Pancreas (tissue), 10 donors: ENCODE data around the gene PPP1R26. TPM values are rescaled to one million over a fixed set of nuclear protein-coding genes. Genes with fewer than 3 reads are reported as not detected.
"Not testable (repeated sequence)": the region's sequence is repeated elsewhere in the genome, so short reads cannot be mapped to it uniquely, and the experiment has no call there.

Source experiments
- ATAC-seq, 4 donors: fragments of 200-7000 bp; cut with Tn5 transposase; one replicate each; pipeline versions ENCODE4 v1.8.0 to v1.9.1; 2020; ENCODE audit warnings: mild to moderate bottlenecking in 4 of 4, moderate library complexity in 4 of 4
- DNase-seq, 6 donors: peaks; one replicate each; pipeline ENCODE4 v3.0.0-alpha.2; 2020
- FAIRE-seq: peaks from 2 replicates; lab custom pipeline; 2012; peaks lifted over from hg19 to GRCh38; lab: Jason Lieb, UNC
- H3K27ac ChIP-seq, 4 donors: fragments of 200-600 bp; sonication (generic); 1 replicate in 3 of 4; 2 replicates in 1 of 4; pipeline versions ENCODE4 v1.5.0 to v1.8.0; 2020
- H3K27me3 ChIP-seq, 4 donors: fragments of 200-600 bp; one replicate each; pipeline ENCODE4 v1.8.0; 2021
- H3K36me3 ChIP-seq, 3 donors: fragments of 200-600 bp; sonication (generic) in 1 of 3; one replicate each; pipeline versions ENCODE4 v1.5.0 to v1.8.0; 2020 to 2021
- H3K4me1 ChIP-seq, 3 donors: fragments of 200-600 bp; one replicate each; pipeline ENCODE4 v1.8.0; 2021
- H3K4me3 ChIP-seq, 4 donors: fragments of 200-600 bp; sonication (generic) in 2 of 4; one replicate each; pipeline versions ENCODE4 v1.5.0 to v1.8.0; 2020 to 2021
- H3K9me3 ChIP-seq, 4 donors: fragments of 200-600 bp; one replicate each; pipeline ENCODE4 v1.8.0; 2021
- CTCF ChIP-seq, 4 donors: fragments of 200-600 bp; sonication (generic) in 3 of 4; IDR thresholded peaks; one replicate each; pipeline versions ENCODE4 v1.5.0 to v1.8.0; 2021; ENCODE audit warnings: antibody characterized with exemption in 4 of 4
- WGBS, 2 donors: extraction: QIAGEN DNeasy Blood & Tissue Kit; methylation state at CpG; one replicate each; pipeline ENCODE4 v1.1.7; 2013; 5-methylcytosine and 5-hydroxymethylcytosine counted together
- intact Hi-C, 3 donors: fragments of 100-400 bp; cut with DNase I; formaldehyde crosslinking; loops; one replicate each; pipeline versions ENCODE4 v1.11.1 to v1.14.2; 2022
- polyA plus RNA-seq, 2 donors: library from polyadenylated mRNA; stranded (reverse); fragments of 200-250 nt; gene quantifications; one replicate each; pipeline ENCODE4 v1.2.3, GENCODE V29; 2013
- total RNA-seq, 6 donors: library from RNA; stranded (reverse); fragmentation: NEBNext Ultra II Directional in 4 of 6; extraction: Animal tissue kit (Norgen Biotek cat#: 25700) in 4 of 6; gene quantifications; one replicate each; pipeline versions ENCODE4 v1.2.1 to v1.2.4, GENCODE V29; 2021 to 2023
- donor health status: healthy with polysubstance abuse.
- donor health status: DM: no; HTN: no; CAD: no; lungs with moderate emphysema.
- donor health status: DM: no; HTN: no; CAD: no.
- donor health status: control.
- donor health status: control.
- donor health status: Bipolar disorder and iron deficiency.
- donor health status: DM: yes; HTN: yes; CAD: no.
- donor health status: DM: no; HTN: no; CAD: no.
- donor health status: DM: no; HTN: no; CAD: no.
- donor health status: DM: yes; HTN: yes; CAD: no.

PPP1R26 gene
- total and polyA plus RNA-seq, 8 donors = 9.4 to 20.0 (median 12.4) TPM

GRCh38 chr9:135447126-135447525 lies 32.5 kb upstream of the PPP1R26 start:
- DNase-seq (no peak), ATAC-seq (no peak), FAIRE-seq (no peak)
- Histone ChIP-seq H3K27me3 (no peaks in the 10 kb centered on the region), H3K4me3 (no peak overlapping the region), H3K36me3 (no peaks in the 10 kb centered on the region), H3K4me1 (no peaks in the 10 kb centered on the region), H3K9me3 (no peaks in the 10 kb centered on the region), H3K27ac (no peak overlapping the region)
- intact Hi-C loops = no loop called here
- 54 to 58% methylated on average over 12 of the region's 12 CpGs for WGBS, 2 donors
- TF ChIP-seq CTCF (IDR thresholded peaks at IDR 0.05) = no peak

GRCh38 chr9:135448663-135449100 lies 30.9 kb upstream of the PPP1R26 start:
- H3K27ac ChIP-seq = no peak overlapping the region
- no peaks in the 10 kb centered on the region for H3K36me3 ChIP-seq
- H3K4me3 ChIP-seq = no peak overlapping the region
- no peaks in the 10 kb centered on the region for H3K9me3 ChIP-seq
- TF ChIP-seq CTCF (IDR thresholded peaks at IDR 0.05) = no peak
- ATAC-seq (no peak), FAIRE-seq (no peak), DNase-seq (no peak)
- WGBS, 2 donors = 39 to 51% methylated on average over 11 of the region's 11 CpGs
- intact Hi-C loops = no loop called here
- H3K27me3 ChIP-seq = no peaks in the 10 kb centered on the region
- H3K4me1 ChIP-seq = no peaks in the 10 kb centered on the region

GRCh38 chr9:135449532-135449931 lies 30.1 kb upstream of the PPP1R26 start:
- H3K36me3 ChIP-seq, H3K27ac ChIP-seq, ATAC-seq, DNase-seq, H3K4me1 ChIP-seq, H3K4me3 ChIP-seq, H3K27me3 ChIP-seq, FAIRE-seq, H3K9me3 ChIP-seq, intact Hi-C loops: not testable (repeated sequence)
- 65 to 75% methylated on average over 11 of the region's 11 CpGs for WGBS, 2 donors

- Histone ChIP-seq H3K4me3 (no peak overlapping the region), H3K4me1 (no peaks in the 10 kb centered on the region), H3K27ac (no peak overlapping the region), H3K27me3 (no peaks in the 10 kb centered on the region), H3K36me3 (no peaks in the 10 kb centered on the region), H3K9me3 (no peaks in the 10 kb centered on the region)
- no peak for TF ChIP-seq CTCF (IDR thresholded peaks at IDR 0.05)
- FAIRE-seq = no peak
- intact Hi-C loops = no loop called here
- 77 to 89% methylated on average over 10 of the region's 10 CpGs for WGBS, 2 donors
- no peak for ATAC-seq
- no peak for DNase-seq
Observed at GRCh38 chr9:135450956-135451355, 28.6 kb upstream of the PPP1R26 start.

- H3K4me1 ChIP-seq, ATAC-seq, H3K27me3 ChIP-seq, H3K36me3 ChIP-seq, H3K27ac ChIP-seq, FAIRE-seq, H3K4me3 ChIP-seq, intact Hi-C loops, DNase-seq, H3K9me3 ChIP-seq: not testable (repeated sequence)
- 71 to 80% methylated on average over 6 to 7 of the region's 7 CpGs for WGBS, 2 donors
Observed at GRCh38 chr9:135451909-135452308, 27.7 kb upstream of the PPP1R26 start.

GRCh38 chr9:135454737-135455136 lies 24.8 kb upstream of the PPP1R26 start:
- H3K4me1 ChIP-seq = no peaks in the 10 kb centered on the region
- H3K27me3 ChIP-seq = no peaks in the 10 kb centered on the region
- 74 to 83% methylated on average over 5 of the region's 5 CpGs for WGBS, 2 donors
- FAIRE-seq (no peak), ATAC-seq (no peak), DNase-seq (no peak)
- H3K36me3 ChIP-seq = no peaks in the 10 kb centered on the region
- no peaks in the 10 kb centered on the region for H3K9me3 ChIP-seq
- H3K27ac ChIP-seq = no peak overlapping the region
- intact Hi-C loops = no loop called here
- no peak overlapping the region for H3K4me3 ChIP-seq
- no peak for TF ChIP-seq CTCF (IDR thresholded peaks at IDR 0.05)
